AML-193 (cell line): Measurements from ENCODE around the gene NOC2L.
A peak's percentile ranks its signal among the peaks of the same experiment; 100 is the strongest.
"Not testable (repeated sequence)": the region's sequence is repeated elsewhere in the genome, so short reads cannot be mapped to it uniquely, and the experiment has no call there.

Experiments
- DNase-seq, 2 experiments: peaks; one replicate each; lab custom pipeline; 2025; lab: John Stamatoyannopoulos, UW

The NOC2L gene

DNA sequence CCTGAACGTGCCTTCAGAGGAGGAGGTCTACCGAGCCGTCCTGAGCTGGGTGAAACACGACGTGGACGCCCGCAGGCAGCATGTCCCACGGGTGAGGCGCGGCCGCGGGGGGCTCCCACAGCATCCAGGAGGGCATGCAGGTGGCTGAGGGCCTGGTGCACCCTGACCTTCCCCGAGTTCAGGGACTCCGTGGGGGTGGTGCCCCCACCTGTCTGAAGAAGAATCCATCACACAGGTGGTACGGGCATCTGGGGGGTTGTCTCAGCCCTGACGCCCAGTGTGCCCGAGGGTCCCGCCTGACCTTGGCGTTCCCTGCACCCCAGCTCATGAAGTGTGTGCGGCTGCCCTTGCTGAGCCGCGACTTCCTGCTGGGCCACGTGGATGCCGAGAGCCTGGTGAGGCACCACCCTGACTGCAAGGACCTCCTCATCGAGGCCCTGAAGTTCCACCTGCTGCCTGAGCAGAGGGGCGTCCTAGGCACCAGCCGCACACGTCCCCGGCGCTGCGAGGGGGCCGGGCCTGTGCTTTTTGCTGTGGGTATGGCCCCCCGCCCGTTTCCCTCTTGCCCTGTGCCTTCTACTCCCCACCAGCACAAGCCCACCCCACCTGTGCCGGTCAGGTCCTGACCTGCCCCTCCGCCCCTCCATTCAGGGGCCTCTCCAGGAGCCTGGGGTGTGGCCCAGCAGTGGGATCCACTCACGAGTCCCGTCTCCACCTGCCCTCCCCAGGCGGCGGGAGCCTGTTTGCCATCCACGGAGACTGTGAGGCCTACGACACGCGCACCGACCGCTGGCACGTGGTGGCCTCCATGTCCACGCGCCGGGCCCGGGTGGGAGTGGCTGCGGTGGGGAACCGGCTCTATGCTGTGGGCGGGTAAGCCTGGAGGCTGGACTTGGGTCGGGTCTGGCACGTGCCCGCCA is 3.6 kb upstream of the NOC2L start:
- no peak for DNase-seq

DNA sequence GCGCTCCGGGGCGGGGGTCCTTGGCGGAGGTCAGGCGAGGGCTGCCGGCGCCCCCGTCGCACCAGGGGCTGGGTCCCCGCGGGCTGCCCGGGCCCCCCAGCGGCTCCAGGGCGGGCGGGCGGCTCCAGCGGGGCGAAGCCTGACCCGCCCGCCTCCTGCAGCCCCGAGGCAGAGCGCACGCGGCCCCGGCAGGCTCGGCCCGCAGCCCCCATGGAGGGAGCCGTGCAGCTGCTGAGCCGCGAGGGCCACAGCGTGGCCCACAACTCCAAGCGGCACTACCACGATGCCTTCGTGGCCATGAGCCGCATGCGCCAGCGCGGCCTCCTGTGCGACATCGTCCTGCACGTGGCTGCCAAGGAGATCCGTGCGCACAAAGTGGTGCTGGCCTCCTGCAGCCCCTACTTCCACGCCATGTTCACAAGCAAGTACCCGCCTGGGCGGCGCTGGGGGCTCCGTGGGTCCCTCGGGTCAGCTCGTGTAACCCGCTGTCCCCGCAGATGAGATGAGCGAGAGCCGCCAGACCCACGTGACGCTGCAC is 2.1 kb upstream of the NOC2L start:
- no peak for DNase-seq

DNA sequence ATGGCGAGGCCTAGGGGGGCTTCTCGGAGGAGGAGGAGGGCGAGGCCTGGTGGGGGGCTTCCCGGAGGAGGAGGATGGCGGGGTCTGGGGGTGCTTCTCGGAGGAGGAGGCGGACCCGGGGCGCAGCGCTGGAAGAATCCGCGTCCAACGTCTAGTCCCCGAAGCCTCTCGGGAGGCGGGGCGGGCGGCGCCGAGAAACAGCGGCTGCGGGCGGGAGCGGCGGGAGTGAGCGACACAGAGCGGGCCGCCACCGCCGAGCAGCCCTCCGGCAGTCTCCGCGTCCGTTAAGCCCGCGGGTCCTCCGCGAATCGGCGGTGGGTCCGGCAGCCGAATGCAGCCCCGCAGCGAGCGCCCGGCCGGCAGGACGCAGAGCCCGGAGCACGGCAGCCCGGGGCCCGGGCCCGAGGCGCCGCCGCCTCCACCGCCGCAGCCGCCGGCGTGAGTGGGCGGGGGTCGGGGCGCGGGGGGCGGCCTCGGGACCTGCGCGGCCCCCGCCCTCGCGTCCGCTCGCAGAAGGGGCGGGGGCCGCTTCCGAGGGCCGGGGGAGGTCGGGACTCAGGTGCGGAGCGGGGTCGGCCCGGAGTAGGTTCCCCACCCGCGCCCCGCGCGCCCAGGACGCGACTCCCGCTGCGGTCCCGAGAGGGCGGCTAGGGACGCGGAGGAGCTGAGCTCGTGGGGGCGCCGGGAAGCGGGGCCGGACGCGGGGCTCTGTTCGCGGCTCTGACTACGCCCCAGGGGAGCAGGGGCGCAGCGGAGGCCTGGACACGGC is 1.5 kb upstream of the NOC2L start, which contains the start of gene KLHL17:
TSS of gene KLHL17 (plus strand) at position 222 of the 769 bp plus-strand sequence. CDS start at position 332, 110 bp downstream.
- DNase-seq, result peak; percentile 35 to 42

DNA sequence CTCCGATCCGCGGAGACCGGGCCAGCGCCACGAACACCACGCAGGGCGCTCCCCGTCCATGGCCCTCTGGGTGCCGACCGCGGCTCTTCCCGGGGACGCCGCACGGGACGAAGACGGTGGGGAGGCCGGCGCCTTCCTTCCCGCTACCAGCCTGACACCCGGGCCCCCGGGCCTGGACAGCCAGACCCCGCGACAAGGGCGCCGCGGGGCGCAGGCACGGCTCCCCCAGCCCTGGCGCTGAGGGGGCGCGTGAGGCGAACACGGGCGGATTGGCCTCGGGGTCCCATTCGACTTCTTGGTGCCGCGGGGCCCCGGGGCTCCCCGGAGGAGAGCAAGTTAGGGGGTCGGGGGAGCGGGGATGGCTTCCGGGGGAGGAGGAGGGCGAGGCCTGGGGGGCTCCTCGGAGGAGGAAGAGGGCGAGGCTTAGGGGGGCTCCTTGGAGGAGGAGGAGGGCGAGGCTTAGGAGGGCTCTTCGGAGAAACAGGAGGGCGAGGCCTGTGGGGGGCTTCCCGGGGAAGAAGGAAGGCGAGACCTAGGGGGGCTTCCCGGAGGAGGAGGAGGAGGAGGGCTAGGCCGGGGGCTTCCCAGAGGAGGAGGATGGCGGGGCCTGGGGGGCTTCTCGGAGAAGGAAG is 791 bp upstream of the NOC2L start:
- no peak for DNase-seq

DNA sequence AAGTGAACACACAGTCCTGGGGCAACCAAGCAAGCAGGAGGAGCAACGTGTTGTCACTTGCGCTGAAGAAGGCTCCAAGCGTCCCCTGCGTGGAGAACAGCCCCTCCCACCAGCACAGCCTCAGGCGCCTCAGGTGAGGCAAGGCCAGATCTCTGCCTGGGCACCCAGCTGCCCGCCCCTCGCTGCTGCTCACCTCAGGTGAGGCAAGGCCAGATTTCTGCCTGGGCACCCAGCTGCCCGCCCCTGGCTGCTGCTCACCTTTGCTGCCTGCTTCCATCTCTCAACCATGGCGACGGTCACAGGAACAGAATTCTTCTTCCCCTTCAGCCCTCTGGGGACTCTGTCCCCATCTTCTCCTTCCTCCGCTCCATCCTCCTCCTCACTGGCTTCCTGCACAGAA is 2.4 kb downstream of the NOC2L start:
- no peak for DNase-seq

DNA sequence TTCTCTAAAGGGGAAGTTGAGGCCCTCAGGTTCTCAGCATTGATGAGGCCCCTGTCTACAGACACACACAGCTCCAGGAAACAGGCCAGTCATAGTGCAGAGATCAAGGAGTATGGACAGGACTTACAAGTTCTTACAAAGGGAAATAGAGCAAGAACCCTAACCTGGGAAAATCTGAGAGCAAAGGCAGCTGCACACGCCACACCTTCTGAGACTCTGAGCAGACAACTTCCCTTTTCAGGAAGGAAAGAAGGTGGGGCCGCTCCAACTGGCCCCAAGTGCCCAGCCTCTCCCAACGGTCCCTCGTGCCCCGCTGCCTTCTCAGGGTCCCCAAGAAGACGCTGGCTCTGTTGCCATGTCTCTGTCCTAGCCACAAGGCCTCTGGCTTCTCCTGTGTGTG is 3.6 kb downstream of the NOC2L start:
- peak in 1 of 2 experiments; percentile 15 for DNase-seq

DNA sequence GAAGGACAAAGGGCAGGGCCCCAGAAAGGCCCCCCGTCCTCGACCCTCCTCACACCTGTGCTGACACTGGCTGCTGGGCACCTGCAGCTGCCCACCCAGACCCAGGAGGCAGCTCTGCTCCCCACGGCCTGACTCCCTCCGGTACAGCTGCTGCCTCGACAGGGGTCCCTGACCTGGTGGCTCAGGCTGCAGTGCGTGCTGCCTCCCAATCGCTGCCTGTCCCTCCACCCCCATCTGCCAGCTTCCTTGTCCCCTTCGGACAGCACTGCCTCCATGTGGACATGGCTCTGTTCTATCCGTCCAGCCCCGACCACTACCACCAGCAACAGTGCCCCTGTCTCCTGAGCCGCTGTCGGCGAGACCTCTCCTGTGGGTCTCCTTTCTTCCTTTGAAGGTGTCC is 4.1 kb downstream of the NOC2L start:
- DNase-seq, result no peak

DNA sequence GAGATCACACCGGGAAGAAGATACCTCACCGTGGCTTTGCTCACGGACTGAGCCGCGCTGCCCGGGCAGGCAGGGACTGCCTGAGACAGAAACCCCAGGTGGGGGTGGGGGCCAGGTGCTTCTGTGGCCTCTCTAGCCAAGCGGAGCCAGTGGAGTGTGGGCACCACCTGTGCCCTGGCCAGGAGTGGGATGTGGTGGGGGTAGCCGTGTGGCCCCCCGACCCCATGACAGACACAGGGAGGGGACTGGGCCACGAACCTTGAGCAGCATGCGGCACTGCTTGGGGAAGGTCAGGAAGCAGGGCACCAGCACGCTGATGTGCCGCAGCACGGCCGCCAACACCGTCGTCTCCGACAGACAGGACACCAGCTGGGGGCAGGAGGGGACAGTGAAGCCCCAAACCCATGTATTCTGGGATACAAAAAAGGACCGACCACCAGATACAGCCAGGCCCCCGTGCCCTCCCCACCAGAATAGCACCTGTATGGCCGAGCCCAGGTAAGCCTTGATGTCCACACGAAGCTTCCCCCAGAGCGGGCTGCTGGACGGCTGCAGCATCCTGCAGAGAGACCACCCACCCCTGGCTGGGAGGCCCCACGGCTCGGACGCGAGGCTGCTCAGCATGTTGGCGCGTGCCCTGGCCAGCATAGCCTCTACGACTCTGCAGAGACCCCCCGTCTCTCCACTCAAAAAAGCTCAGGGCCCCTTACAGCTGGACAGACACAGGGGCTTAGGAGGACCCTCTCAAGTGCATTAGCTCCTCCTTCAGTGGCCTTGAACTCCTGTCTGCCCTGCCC is 5.3 kb downstream of the NOC2L start:
- DNase-seq, result no peak

DNA sequence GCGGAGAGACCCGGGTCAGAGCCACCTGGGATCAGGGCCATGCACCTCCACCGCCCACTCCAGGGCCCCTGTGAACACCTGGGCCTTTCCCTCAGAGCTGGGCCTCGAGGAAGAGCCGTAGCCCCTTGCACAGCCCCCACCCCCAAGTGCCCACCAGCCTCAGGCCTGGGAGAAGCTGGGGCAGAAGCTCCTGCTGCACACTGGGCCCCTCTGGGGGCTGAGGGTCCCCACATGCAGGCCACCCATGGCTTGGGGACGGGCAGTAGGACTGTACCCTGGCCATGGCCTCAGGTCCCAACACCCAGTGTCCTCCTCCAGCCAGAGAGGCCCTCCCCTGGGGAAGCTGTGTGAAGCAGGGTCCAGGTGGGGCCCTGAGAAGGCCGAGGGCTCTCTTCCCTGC is 6.5 kb downstream of the NOC2L start:
- DNase-seq, result no peak

DNA sequence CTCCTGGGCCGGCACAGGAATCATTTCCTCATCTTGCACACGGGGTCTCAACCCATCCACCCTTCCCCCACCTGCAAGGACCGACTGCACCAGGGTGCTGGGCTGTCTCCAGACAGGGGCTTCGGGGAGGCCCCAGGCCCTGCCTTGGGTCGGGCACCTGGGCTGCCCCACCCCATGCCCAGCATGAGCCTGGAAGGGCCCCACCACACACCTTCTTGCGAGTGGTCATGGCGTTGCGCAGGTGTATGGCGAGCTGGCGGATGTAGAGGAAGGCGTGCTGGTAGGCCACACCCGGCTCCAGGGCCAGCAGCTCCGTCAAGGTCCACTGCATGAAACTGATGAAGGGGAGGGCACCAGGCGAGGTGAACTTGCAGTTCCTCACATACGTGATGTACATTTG is 6.9 kb downstream of the NOC2L start:
- DNase-seq, result no peak

DNA sequence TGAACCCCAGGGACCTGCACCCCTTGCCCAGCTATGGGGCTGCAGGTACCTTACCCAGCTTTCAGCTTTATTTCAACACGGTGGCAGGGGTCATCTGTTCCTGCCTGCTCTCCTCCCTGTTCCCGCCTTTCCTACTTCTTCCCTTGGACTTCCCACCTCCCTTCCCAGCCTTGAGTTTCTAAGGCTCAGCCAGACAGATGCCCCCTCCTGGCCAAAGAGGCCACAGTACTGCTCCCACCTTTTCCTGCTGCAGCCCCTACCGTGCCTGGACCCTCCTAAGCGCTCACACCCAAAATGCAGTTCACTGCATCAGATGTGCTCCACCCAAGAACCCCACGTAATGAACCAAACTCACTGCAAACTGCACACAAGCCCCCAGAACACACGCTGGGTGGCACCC is 7.7 kb downstream of the NOC2L start:
- DNase-seq, result no peak

DNA sequence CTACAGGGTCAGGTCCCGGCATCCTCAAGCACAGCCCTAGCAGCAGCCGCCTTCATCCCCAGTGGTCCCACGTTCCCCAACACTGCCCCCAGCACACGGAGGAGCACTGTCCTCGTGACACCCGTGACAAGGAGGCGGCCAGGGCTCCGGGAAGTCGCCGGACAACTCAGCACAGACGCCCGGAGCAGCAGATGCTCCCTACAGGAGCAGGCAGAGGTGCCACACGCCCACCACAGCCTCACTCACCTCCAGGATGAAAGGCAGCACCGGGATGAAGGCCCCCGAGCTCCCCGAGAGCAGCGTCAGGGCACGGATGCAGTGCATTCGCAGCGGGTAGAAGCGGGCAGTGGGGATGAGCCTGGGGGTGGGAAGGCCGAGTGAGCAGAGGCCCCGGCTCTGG is 8.2 kb downstream of the NOC2L start:
- DNase-seq, result no peak

DNA sequence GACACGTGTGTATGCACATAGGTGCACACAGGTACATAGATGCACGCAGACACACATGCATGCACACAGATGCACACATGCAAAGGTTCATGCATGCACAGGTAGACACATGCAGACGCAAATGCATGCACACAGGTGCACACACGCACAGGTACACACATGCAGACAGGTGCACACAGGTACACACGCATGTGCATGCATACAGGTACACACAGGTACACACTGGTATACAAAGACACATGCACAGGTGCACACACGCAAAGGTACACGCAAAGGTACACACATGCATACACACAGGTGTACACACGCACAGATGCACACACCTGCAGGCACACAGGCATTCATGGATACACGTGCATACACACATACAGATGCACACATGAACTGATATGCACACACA is 8.8 kb downstream of the NOC2L start:
- DNase-seq, result no peak

DNA sequence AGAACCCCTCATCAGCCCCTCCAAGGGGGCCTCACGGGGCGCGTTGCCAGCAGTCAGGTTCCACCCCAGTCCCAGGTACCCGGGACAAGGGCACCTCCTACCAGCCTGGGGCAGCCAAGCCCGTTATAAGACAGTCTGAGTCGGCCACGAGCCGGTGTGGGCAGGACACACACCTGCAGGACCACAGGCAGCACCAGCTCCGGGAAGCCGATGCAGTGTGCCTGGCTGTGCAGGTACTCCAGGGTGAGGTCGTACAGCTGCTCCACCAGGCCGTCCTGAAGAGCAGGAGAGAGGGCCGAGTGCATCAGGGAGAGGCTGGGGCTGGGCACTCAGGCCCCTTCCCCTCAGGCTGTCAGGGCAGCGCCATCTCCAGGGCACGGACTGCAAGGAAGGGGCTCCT is 11.1 kb downstream of the NOC2L start:
- no peak for DNase-seq

DNA sequence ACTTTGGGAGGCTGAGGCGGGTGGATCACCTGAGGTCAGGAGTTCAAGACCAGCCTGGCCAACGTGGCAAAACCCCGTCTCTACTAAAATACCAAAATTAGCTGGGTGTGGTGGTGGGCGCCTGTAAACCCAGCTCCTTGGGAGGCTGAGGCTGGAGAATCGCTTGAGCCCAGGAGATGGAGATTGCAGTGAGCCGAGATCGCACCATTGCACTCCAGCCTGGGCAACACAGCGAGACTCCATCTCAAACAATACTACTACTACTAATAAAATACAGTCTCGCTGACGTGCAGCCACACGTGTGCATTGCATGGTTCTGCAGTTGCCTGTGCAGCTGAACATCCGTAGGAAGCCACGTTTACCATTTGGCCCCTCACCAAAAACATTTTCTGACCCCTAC is 12.2 kb downstream of the NOC2L start:
- not testable (repeated sequence) for DNase-seq

DNA sequence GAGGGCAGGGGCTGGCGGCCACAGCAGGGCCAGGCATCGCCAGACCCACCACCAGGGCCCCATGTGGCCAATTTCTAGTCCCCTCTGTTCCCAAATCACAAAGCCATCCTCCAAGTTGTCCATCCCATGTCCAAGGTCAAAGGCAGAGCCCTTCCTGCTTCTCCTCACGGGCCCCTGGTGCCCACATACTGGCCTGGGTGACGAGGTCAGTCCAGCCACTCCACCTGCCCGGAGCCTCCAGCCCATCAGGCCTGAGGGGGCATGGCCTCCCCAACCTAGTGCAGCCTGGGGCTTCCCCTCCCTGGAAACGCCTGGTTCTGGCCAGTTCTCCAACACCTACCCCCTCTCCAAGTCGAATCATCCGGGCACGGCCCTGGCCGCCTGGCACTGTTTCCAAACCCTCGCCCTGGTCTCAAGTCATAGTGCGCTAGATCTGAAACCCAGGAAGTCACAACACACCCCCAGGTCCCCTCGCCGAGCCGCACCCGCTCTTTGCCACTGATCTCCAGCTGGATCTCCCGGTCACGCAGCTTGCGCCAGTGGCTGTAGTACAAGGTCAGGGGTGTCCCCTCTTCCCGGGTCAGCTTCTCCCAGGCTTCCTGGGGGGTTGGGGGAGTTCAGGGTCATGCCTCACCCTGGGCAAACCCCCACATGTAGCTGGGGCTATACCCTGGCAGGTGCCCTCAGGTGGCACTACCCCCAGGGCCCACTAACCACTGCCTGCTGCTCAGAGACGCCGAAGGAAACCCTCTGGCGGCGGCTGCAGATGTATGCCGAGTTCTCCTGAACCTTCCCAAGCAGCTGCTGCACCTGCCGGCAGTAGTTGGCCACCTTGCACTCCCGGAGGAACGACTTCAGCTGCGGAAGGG is 13.1 kb downstream of the NOC2L start:
- DNase-seq, result no peak

DNA sequence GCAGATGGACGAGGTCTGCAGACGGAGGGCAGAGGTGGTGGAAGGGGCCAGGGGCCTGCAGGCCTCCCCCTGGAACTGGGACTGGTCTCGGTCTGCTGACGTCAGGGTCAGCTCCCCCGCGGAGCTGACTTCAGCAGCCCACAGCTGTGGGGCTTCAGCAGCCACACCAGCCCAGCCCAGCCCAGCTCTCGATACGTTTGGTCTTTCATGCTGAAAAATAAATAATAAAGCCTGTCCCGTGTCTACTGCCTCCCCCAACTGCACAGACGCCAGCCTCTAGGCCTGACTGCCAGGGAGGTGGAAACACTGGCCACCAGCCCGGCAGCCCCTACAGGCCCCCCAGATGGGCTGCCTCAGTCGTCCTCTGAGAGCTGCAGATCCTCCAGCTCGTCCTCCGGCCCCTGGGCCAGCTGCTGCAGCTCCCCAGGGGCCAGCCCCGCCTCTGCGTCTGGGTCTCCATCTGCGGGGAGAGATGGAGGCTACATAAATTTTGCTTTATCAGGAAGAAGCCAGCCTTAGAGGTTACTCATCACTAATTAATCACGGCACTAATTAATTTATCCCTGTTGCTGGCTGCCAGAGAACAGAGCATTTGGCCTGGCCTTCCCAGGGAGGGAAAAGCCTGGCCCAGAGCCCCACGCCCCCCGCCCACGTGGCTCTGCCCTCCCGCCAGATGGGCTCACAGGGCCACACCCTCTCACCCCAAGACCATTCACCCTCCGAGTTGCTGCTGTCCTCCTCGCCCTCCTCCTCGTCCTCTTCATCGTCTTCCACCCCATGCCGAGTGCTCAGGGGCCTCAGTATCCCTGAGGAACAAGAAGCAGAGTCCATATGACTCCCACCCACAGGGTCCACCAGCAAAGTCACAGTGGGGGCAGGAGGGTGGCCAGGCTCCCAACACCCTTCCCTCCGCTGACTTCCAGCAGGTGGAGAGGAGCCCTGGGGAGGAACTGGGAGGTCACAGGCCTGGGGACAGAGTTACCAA is 14.4 kb downstream of the NOC2L start:
- DNase-seq, result no peak

DNA sequence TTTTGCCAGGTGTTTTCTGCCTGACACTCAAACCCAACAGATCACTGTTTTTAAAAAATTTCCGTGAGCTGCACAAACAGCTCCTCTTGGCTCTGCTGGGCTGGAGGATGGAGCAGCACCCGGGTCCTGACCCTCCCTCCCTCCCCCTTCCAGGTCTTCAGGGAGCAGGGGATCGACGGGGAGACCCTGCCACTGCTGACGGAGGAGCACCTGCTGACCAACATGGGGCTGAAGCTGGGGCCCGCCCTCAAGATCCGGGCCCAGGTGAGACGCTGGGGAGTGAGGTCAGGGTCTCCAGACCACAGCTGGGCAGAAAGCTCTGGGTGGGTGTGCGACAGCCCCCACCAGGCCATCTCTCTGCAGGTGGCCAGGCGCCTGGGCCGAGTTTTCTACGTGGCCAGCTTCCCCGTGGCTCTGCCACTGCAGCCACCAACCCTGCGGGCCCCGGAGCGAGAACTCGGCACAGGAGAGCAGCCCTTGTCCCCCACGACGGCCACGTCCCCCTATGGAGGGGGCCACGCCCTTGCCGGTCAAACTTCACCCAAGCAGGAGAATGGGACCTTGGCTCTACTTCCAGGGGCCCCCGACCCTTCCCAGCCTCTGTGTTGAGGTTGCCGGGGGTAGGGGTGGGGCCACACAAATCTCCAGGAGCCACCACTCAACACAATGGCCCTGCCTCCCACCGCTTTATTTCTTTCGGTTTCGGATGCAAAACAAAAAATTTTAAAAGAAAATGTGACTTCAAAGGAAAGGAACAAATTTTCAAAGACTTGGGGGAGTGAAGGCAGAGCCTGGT is 15.3 kb downstream of the NOC2L start:
- DNase-seq, result no peak
